Esophagus squamous epithelium (tissue), 5 donors: ENCODE data around the gene UCP2. TPM values are rescaled to one million over a fixed set of nuclear protein-coding genes. Genes with fewer than 3 reads are reported as not detected.

Experiments used
- DNase-seq: peaks from one replicate; lab custom pipeline; 2025; lab: John Stamatoyannopoulos, UW
- H3K27ac ChIP-seq, 4 donors: fragments of 200-600 bp; sonication (generic); one replicate each; pipeline ENCODE4 v1.5.1; 2016 to 2019; ENCODE audit warnings: mild to moderate bottlenecking in 1 of 4
- H3K27me3 ChIP-seq, 4 donors: fragments of 200-600 bp; sonication (generic); 1 replicate in 3 of 4; 2 replicates in 1 of 4; pipeline versions ENCODE4 v1.5.1 to v1.6.0; 2017 to 2021; ENCODE audit warnings: antibody characterized with exemption in 1 of 4
- H3K36me3 ChIP-seq, 3 donors: fragments of 200-600 bp; sonication (generic); one replicate each; pipeline ENCODE4 v1.5.1; 2016 to 2019
- H3K4me1 ChIP-seq, 3 donors: fragments of 200-600 bp; sonication (generic); one replicate each; pipeline ENCODE4 v1.5.1; 2017 to 2019
- H3K4me3 ChIP-seq, 4 donors: fragments of 200-600 bp; sonication (generic); 1 replicate in 3 of 4; 2 replicates in 1 of 4; pipeline ENCODE4 v1.5.1; 2016 to 2019; ENCODE audit warnings: mild to moderate bottlenecking in 2 of 4, moderate library complexity in 1 of 4
- H3K9me3 ChIP-seq, 3 donors: fragments of 200-600 bp; sonication (generic); one replicate each; pipeline ENCODE4 v1.5.1; 2016 to 2019
- POLR2A ChIP-seq, 4 donors: fragments of 450-650 bp; IDR thresholded peaks; one replicate each; pipeline ENCODE4 v1.6.1; 2017; ENCODE audit warnings: antibody characterized with exemption in 4 of 4, mild to moderate bottlenecking in 4 of 4, moderate library complexity in 3 of 4
- whole genome bisulfite sequencing, 2 donors: methylation state at CpG; one replicate each; pipeline ENCODE4 v1.1.5; 2018; 5-methylcytosine and 5-hydroxymethylcytosine counted together
- intact Hi-C: fragments of 100-400 bp; cut with DNase I; formaldehyde crosslinking; loops from one replicate; pipeline ENCODE4 v1.15.0; 2022
- total RNA-seq, 4 donors: library from RNA; depleted of rRNA; stranded (reverse); fragments of >200 nt; gene quantifications; one replicate each; pipeline ENCODE4 v1.1.0, GENCODE V29; 2016
- TF ChIP-seq, protein P1 (sequence below), 6 experiments: fragments of 450-650 bp in 4 of 6; fragments of 200-600 bp in 2 of 6; sonication (generic) in 2 of 6; IDR thresholded peaks; one replicate each; pipeline ENCODE4 v1.5.1; 2016 to 2019; ENCODE audit warnings: antibody characterized with exemption in 6 of 6, mild to moderate bottlenecking in 4 of 6, moderate library complexity in 4 of 6
- donor health status: DM: yes; HTN: yes; CAD: no.

The UCP2 gene
- total RNA-seq, 4 donors from 2014 or later = 4.0 to 26.7 (median 7.1) TPM

DNA sequence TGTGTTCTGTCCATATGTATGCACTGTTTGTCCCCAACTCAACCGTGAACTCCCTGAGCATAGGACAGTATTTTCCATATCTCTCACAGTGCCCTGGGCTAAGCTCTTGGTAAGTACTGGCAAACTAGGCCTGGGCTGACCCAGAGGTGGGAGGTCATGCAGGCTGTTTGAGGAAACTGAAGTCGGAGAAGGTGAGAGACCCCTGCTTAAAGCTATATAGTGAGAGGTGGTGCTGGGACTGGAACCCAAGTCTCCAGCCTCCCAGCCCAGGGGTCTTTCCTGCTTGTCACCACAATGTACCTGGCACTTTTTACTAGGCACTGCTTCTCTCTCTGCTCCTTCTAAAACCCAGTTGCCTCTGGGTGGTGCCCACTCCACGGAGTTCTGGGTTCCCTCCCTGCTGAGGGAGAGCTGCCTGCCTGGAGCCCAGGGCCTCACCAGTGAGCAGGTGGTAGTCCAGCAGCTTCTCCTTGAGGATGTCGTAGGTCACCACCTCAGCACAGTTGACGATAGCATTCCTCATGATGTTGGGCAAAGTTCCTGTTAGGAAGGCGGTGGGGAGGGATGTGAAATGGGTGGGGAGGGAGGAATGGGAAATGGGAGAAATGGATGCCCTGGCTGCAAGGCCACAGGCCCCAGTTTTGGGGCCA, 21.5 kb upstream of the UCP2 start:
- no peaks in the 10 kb centered on the region for H3K4me1 ChIP-seq
- no peak for DNase-seq
- no peaks in the 10 kb centered on the region for H3K9me3 ChIP-seq
- H3K4me3 ChIP-seq = no peak overlapping the region
- TF ChIP-seq, protein P1, sequence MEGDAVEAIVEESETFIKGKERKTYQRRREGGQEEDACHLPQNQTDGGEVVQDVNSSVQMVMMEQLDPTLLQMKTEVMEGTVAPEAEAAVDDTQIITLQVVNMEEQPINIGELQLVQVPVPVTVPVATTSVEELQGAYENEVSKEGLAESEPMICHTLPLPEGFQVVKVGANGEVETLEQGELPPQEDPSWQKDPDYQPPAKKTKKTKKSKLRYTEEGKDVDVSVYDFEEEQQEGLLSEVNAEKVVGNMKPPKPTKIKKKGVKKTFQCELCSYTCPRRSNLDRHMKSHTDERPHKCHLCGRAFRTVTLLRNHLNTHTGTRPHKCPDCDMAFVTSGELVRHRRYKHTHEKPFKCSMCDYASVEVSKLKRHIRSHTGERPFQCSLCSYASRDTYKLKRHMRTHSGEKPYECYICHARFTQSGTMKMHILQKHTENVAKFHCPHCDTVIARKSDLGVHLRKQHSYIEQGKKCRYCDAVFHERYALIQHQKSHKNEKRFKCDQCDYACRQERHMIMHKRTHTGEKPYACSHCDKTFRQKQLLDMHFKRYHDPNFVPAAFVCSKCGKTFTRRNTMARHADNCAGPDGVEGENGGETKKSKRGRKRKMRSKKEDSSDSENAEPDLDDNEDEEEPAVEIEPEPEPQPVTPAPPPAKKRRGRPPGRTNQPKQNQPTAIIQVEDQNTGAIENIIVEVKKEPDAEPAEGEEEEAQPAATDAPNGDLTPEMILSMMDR (IDR thresholded peaks at IDR 0.05) = no peak
- TF ChIP-seq POLR2A (IDR thresholded peaks at IDR 0.05) = no peak
- no peaks in the 10 kb centered on the region for H3K27me3 ChIP-seq
- peaks cover 0 to 37% (median 0%) of the 10 kb centered on the region in 3 donors for H3K36me3 ChIP-seq
- no peak overlapping the region for H3K27ac ChIP-seq
- WGBS, 2 donors = 84 to 95% methylated on average over 4 to 5 of the region's 6 CpGs
- intact Hi-C loops = no loop called here

DNA sequence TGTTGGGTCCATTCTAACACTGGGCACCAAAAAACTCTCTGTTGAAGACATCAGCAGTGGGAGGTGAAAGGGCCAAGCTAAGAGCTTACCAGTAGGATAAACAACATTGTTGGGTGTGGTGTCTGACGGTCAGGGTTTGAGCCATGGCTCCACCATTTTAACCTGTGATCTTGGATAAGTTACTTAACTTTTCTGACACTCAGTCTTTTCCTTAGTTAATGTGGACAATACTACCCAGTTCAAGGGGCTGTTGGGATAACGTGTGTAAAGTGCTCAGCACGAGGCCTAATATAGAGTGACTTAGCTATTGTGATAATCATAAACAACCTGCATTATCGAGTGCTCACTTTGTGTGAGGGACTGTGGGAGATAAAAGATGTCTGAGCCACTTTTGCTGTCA, 20.2 kb upstream of the UCP2 start:
- intact Hi-C loops = no loop called here
- WGBS, 2 donors = 93 to 95% methylated on average over 4 of the region's 4 CpGs

DNA sequence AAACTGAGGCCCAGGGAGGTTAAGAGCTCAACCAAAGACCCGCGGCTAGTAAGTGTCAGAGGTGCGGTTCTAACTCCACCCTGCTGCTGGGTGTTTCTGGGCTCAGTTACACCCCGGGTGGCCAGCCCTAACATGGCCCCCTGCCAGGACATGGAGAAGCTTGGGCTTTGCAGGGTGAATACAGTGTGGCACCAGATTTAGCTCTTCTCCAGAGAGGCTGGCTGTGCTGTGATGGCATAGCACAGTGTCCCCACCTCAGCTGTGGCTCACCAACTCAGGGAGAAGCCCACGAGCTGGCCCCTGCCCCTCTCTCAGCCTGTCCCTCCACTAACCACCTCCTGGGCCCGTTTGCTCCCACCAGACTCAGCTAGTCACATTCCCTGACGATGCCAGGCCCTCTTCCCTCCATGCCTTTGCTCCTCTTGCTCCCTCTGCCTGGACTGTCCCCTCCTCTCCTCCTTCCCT, 19.2 kb upstream of the UCP2 start:
- 83 to 91% methylated on average over 3 to 6 of the region's 7 CpGs for WGBS, 2 donors
- intact Hi-C loops = no loop called here

More for the DNA sequence above, 20.2 kb upstream of the UCP2 start:
- TF ChIP-seq, protein P1 (IDR thresholded peaks at IDR 0.05) = no peak
- no peak for TF ChIP-seq POLR2A (IDR thresholded peaks at IDR 0.05)
- Histone ChIP-seq H3K4me1 (no peaks in the 10 kb centered on the region), H3K36me3 (peaks cover 0 to 37% (median 0%) of the 10 kb centered on the region in 3 donors), H3K27ac (no peak overlapping the region), H3K27me3 (no peaks in the 10 kb centered on the region), H3K4me3 (no peak overlapping the region), H3K9me3 (no peaks in the 10 kb centered on the region)
- no peak for DNase-seq

DNA sequence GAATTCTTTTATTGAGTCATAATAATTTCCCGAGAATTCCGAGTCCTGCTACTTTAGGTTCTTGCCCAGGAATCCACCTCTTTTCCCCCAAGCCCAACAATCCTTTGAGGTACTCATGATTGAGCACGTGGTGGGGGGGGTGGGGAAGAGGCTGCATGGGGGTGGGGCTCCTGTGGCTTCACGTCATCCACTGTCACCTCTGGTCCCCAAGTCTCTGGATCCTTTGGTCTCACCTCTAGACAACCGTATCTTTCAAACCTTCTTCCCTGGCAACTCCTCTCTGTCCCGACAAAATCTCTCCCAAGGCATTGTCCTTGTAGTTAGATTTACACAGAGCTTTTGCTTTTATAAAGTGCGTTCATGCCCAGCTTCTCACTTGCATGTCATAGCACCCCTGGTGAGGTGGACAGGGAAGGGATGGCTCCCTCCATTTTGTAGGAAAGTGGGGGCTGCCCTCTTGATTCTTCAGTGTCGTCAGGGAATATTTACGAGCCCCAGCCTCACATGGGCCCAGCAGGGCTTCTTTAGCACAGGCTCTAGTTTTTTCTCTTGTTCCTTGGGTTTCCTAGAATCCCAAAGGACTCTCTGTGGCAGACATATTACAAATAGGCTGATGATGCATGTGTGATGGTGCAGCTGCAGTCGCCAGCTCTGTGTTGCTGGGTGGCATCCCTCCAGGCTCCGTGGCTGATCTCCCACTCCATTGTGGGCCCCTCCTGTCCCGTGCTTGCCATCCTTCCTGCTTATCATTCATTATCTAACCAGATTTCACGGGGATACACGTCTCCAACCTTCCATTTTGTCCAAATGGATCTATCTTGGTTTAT, 17.9 kb upstream of the UCP2 start:
- no peak overlapping the region for H3K27ac ChIP-seq
- TF ChIP-seq, protein P1 (IDR thresholded peaks at IDR 0.05) = no peak
- no peak for TF ChIP-seq POLR2A (IDR thresholded peaks at IDR 0.05)
- intact Hi-C loops = no loop called here
- peaks cover 0 to 37% (median 0%) of the 10 kb centered on the region in 3 donors for H3K36me3 ChIP-seq
- no peaks in the 10 kb centered on the region for H3K9me3 ChIP-seq
- WGBS, 2 donors = 85% methylated on average over 14 of the region's 14 CpGs
- H3K27me3 ChIP-seq = no peaks in the 10 kb centered on the region
- DNase-seq = no peak
- H3K4me3 ChIP-seq = no peak overlapping the region
- H3K4me1 ChIP-seq = no peaks in the 10 kb centered on the region

More for the DNA sequence above, 19.2 kb upstream of the UCP2 start:
- Histone ChIP-seq H3K4me3 (no peak overlapping the region), H3K27ac (no peak overlapping the region), H3K9me3 (no peaks in the 10 kb centered on the region), H3K27me3 (no peaks in the 10 kb centered on the region), H3K4me1 (no peaks in the 10 kb centered on the region), H3K36me3 (peaks cover 0 to 37% (median 0%) of the 10 kb centered on the region in 3 donors)
- no peak for TF ChIP-seq POLR2A (IDR thresholded peaks at IDR 0.05)
- TF ChIP-seq, protein P1 (IDR thresholded peaks at IDR 0.05) = no peak
- DNase-seq = no peak
